Sigmoid colon (tissue), 7 donors: ENCODE data around the gene CTSW. TPM values are rescaled to one million over a fixed set of nuclear protein-coding genes. Genes with fewer than 3 reads are reported as not detected.

Experiments
- DNase-seq: peaks from one replicate; pipeline ENCODE4 v3.0.0-alpha.2; 2019
- H3K27ac ChIP-seq, 4 donors: fragments of 200-600 bp; sonication (generic); one replicate each; pipeline ENCODE4 v1.5.1; 2016 to 2019; ENCODE audit warnings: mild to moderate bottlenecking in 1 of 4
- H3K27me3 ChIP-seq, 3 donors: fragments of 200-600 bp; sonication (generic); one replicate each; pipeline ENCODE4 v1.5.1; 2019; ENCODE audit warnings: mild to moderate bottlenecking in 1 of 3
- H3K36me3 ChIP-seq, 4 donors: fragments of 200-600 bp; sonication (generic); one replicate each; pipeline ENCODE4 v1.5.1; 2016 to 2019
- H3K4me1 ChIP-seq, 4 donors: fragments of 200-600 bp; sonication (generic); one replicate each; pipeline ENCODE4 v1.5.1; 2017 to 2019
- H3K4me3 ChIP-seq, 4 donors: fragments of 200-600 bp; sonication (generic); one replicate each; pipeline ENCODE4 v1.5.1; 2017 to 2019; ENCODE audit warnings: mild to moderate bottlenecking in 2 of 4, moderate library complexity in 1 of 4
- H3K9me3 ChIP-seq, 4 donors: fragments of 200-600 bp in 3 of 4; sonication (generic) in 3 of 4; one replicate each; pipeline versions ENCODE4 v1.5.1 to v1.6.1; 2013 to 2019
- EP300 ChIP-seq, 4 donors: sonication (generic); formaldehyde crosslinking; IDR thresholded peaks; one replicate each; pipeline ENCODE4 v1.6.1; 2017; ENCODE audit warnings: antibody characterized with exemption in 4 of 4
- POLR2A ChIP-seq, 2 donors: fragments of 450-650 bp; IDR thresholded peaks; one replicate each; pipeline ENCODE4 v1.6.1; 2016; ENCODE audit warnings: antibody characterized with exemption in 2 of 2, mild to moderate bottlenecking in 2 of 2, moderate library complexity in 2 of 2
- POLR2AphosphoS5 ChIP-seq, 4 donors: sonication (generic); formaldehyde crosslinking; IDR thresholded peaks; one replicate each; pipeline ENCODE4 v1.6.1; 2017; ENCODE audit warnings: antibody characterized with exemption in 4 of 4
- WGBS, 2 donors: extraction: QIAGEN DNeasy Blood & Tissue Kit; methylation state at CpG; one replicate each; pipeline ENCODE4 v1.1.7; 2013; 5-methylcytosine and 5-hydroxymethylcytosine counted together
- intact Hi-C: fragments of 100-400 bp; cut with DNase I; formaldehyde crosslinking; loops from one replicate; pipeline ENCODE4 v1.15.1; 2023
- polyA plus RNA-seq, 3 donors: library from polyadenylated mRNA; stranded (reverse); fragments of 200-250 nt; gene quantifications; one replicate each; pipeline ENCODE4 v1.2.3, GENCODE V29; 2013
- total RNA-seq, 4 donors: library from RNA; depleted of rRNA; stranded (reverse); fragments of >200 nt; gene quantifications; one replicate each; pipeline ENCODE4 v1.1.0, GENCODE V29; 2016
- TF ChIP-seq, protein P1 (sequence below), 4 experiments: fragments of 450-650 bp in 3 of 4; fragments of 200-600 bp in 1 of 4; IDR thresholded peaks; one replicate each; pipeline ENCODE4 v1.5.1; 2016 to 2019; ENCODE audit warnings: antibody characterized with exemption in 4 of 4, mild to moderate bottlenecking in 3 of 4, moderate library complexity in 2 of 4
- donor health status: healthy with polysubstance abuse.
- donor health status: Bipolar disorder and iron deficiency.
- donor health status: healthy.

CTSW gene
- total and polyA plus RNA-seq, 7 donors, result 0.82 to 3.1 (median 2.3) TPM; not detected in 4

DNA sequence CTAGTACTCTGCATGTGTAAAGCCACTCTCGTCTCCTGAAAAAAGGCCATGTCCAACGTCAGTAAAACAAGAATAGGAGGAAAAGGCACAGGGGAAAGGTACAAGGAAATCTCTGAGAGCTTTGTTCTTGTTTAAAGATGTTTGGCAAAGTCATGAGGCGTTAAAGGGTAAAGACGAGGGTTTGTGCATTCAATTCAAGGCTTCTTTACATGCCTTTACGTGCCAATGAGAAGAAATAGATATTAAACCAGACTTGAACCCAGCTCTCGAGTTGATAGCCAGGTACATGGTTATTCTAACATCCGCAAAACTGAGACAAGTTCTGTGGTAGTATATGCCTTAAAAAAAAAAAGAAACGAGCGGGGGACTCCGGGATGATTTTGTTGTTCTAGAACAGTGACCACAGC is 21.0 kb upstream of the CTSW start:
- intact Hi-C loops, result loop anchor here (1.0 to 5.0 kb wide), 3 partner anchors 30 to 286 kb away; partner anchors contain the start of genes C11orf68, DRAP1, FAM89B and FIBP
- Histone ChIP-seq H3K4me3 (peak overlapping the region; percentile 79 to 98 (median 90)), H3K36me3 (peaks cover 22 to 47% (median 44%) of the 10 kb centered on the region in 4 donors), H3K27ac (peak overlapping the region; percentile 89 to 99 (median 95)), H3K9me3 (no peaks in the 10 kb centered on the region), H3K4me1 (peaks cover 0 to 67% (median 55%) of the 10 kb centered on the region in 4 donors), H3K27me3 (no peaks in the 10 kb centered on the region)
- DNase-seq, result no peak
- TF ChIP-seq POLR2AphosphoS5 (IDR thresholded peaks at IDR 0.05) (no peak), POLR2A (IDR thresholded peaks at IDR 0.05) (no peak), EP300 (IDR thresholded peaks at IDR 0.05) (no peak)
- TF ChIP-seq, protein P1, sequence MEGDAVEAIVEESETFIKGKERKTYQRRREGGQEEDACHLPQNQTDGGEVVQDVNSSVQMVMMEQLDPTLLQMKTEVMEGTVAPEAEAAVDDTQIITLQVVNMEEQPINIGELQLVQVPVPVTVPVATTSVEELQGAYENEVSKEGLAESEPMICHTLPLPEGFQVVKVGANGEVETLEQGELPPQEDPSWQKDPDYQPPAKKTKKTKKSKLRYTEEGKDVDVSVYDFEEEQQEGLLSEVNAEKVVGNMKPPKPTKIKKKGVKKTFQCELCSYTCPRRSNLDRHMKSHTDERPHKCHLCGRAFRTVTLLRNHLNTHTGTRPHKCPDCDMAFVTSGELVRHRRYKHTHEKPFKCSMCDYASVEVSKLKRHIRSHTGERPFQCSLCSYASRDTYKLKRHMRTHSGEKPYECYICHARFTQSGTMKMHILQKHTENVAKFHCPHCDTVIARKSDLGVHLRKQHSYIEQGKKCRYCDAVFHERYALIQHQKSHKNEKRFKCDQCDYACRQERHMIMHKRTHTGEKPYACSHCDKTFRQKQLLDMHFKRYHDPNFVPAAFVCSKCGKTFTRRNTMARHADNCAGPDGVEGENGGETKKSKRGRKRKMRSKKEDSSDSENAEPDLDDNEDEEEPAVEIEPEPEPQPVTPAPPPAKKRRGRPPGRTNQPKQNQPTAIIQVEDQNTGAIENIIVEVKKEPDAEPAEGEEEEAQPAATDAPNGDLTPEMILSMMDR (IDR thresholded peaks at IDR 0.05), result no peak
- 0 to 1% methylated on average over 10 of the region's 10 CpGs for WGBS, 2 donors

DNA sequence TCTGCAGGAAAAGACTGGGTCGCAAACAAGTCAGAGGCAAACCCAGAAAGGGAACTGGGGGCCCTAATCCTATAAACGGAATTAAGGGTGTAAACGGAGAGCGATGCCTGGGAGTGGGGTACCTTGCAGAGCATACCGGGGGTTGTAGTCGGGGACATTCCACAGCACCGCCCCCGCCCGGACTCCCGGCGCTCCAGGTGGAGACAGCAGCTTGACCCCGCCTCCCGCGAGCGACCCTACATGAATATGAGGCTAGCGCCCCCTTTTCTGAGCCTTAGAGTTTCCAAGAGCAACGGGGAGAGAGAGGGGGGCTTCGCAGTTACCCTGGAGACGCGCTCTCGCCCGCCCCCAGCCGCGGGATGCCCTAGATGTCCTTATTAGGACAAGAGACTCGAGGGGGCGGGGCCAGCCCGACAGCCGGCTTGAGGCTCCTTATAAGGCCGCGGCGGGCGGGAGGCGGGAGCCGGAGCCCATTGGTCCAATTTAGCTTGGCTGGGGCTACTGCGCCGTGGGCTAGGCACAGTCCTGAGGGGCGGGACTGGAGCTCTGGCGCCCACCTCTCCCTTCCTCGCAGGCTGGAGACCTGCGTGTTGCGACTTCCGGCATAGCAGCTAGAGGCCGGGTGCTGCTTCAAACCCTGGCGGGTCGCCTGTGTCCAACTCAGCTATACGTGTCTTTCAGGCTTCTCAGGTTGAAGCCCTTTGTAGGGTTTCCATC is 20.4 kb upstream of the CTSW start:
- intact Hi-C loops, result loop anchor here (5.0 kb wide), 2 partner anchors 58 to 287 kb away; partner anchors contain the start of genes C11orf68, DRAP1, FAM89B and ZNRD2
- Histone ChIP-seq H3K9me3 (no peaks in the 10 kb centered on the region), H3K27ac (peak overlapping the region; percentile 89 to 99 (median 95)), H3K27me3 (no peaks in the 10 kb centered on the region), H3K36me3 (peaks cover 22 to 47% (median 44%) of the 10 kb centered on the region in 4 donors), H3K4me3 (peak overlapping the region; percentile 79 to 98 (median 90)), H3K4me1 (peaks cover 0 to 61% (median 51%) of the 10 kb centered on the region in 4 donors)
- TF ChIP-seq POLR2A (IDR thresholded peaks at IDR 0.05) (peak; percentile 98 to 99), EP300 (IDR thresholded peaks at IDR 0.05) (peak in 1 of 4 donors; percentile 28), POLR2AphosphoS5 (IDR thresholded peaks at IDR 0.05) (peak; percentile 99)
- TF ChIP-seq, protein P1 (IDR thresholded peaks at IDR 0.05), result no peak
- peak; percentile 100 for DNase-seq
- 0 to 1% methylated on average over 46 of the region's 46 CpGs for WGBS, 2 donors

DNA sequence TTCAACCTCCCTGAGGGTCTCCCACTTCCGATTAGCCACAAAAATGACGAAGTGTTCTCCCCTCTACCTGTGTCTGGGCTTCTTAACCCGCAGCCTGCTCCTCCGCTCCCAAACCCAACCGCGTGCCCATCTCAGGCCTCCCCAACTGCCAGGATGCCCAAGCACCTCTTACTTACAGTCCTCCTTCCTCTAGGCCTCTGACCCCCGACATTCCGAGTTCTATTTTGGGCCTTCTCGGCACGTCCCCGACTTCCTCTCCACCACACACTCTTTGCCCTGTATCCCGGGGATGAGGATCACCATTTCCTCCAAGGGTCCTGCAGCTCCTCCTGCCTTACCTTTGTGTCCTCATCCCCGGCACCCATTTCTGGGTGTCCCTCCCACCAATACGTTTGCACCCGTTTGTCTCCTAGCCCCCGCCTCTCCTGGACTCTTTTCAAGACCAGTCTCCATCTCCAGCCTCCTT is 19.8 kb upstream of the CTSW start:
- Histone ChIP-seq H3K9me3 (no peaks in the 10 kb centered on the region), H3K4me3 (peak overlapping the region; percentile 79 to 98 (median 90)), H3K27me3 (no peaks in the 10 kb centered on the region), H3K36me3 (peaks cover 23 to 47% (median 44%) of the 10 kb centered on the region in 4 donors), H3K4me1 (peaks cover 0 to 60% (median 46%) of the 10 kb centered on the region in 4 donors), H3K27ac (peak overlapping the region; percentile 89 to 99 (median 95))
- TF ChIP-seq, protein P1 (IDR thresholded peaks at IDR 0.05), result no peak
- no peak for TF ChIP-seq EP300 (IDR thresholded peaks at IDR 0.05)
- TF ChIP-seq POLR2A (IDR thresholded peaks at IDR 0.05), result no peak
- no peak for TF ChIP-seq POLR2AphosphoS5 (IDR thresholded peaks at IDR 0.05)
- intact Hi-C loops, result loop anchor here (5.0 kb wide), 2 partner anchors 57 to 288 kb away; partner anchors contain the start of genes C11orf68, DRAP1, FAM89B and ZNRD2
- no peak for DNase-seq
- 2 to 10% methylated on average over 16 of the region's 16 CpGs for WGBS, 2 donors

DNA sequence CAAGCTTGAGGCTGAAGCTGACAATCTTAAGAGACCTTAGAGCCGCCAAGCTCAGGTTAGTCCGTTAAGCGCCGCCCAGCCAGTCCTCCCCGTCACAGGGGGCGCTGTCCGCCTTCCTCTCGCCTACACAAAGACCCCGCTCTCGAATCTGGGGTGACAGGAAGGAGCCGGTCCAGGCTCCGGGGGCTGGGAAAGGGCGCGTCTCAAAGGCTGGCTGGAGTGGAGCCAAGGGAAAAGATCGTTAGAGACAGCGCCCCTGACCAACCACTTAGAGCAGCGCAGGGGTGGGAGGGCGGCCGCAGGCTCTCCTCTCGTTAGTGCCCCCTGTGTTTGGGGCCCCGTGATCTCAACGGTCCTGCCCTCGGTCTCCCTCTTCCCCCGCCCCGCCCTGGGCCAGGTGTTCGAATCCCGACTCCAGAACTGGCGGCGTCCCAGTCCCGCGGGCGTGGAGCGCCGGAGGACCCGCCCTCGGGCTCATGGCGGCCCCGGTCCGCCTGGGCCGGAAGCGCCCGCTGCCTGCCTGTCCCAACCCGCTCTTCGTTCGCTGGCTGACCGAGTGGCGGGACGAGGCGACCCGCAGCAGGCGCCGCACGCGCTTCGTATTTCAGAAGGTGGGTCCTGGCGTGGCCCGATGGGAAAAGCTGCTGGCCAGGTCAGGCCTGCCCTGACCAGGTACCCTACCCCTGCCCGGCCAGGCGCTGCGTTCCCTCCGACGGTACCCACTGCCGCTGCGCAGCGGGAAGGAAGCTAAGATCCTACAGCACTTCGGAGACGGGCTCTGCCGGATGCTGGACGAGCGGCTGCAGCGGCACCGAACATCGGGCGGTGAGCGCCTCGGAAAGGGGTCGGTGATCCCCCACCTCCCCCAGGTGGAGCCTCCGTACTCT is 19.1 kb upstream of the CTSW start, which contains the start of gene MUS81:
Gene MUS81 (plus strand): TSS at position 156 of the 887 bp plus-strand sequence. CDS start 321 bp downstream, at position 477.
- Histone ChIP-seq H3K36me3 (peaks cover 16 to 47% (median 44%) of the 10 kb centered on the region in 4 donors), H3K27ac (peak within 1 kb of the TSS; percentile 89 to 99 (median 95)), H3K9me3 (no peaks in the 10 kb centered on the region), H3K4me1 (peaks cover 0 to 54% (median 39%) of the 10 kb centered on the region in 4 donors), H3K27me3 (no peaks in the 10 kb centered on the region), H3K4me3 (peak within 1 kb of the TSS; percentile 79 to 98 (median 90))
- intact Hi-C loops, result no loop called here
- 0% methylated on average over 78 of the region's 78 CpGs for WGBS, 2 donors
- DNase-seq, result peak; percentile 99
- TF ChIP-seq POLR2A (IDR thresholded peaks at IDR 0.05) (peak; percentile 76 to 87), POLR2AphosphoS5 (IDR thresholded peaks at IDR 0.05) (peak; percentile 67 to 91 (median 88)), EP300 (IDR thresholded peaks at IDR 0.05) (no peak)
- TF ChIP-seq, protein P1 (IDR thresholded peaks at IDR 0.05), result peak; percentile 64 to 96 (median 80)
